Gastroesophageal sphincter (tissue), 3 donors: ENCODE data around the gene AUTS2.

Experiments used
- CTCF ChIP-seq, 4 experiments: fragments of 200-600 bp in 2 of 4; fragments of 450-650 bp in 2 of 4; sonication (generic) in 1 of 4; IDR thresholded peaks; one replicate each; pipeline ENCODE4 v1.5.1; 2017 to 2019; ENCODE audit warnings: antibody characterized with exemption in 4 of 4, mild to moderate bottlenecking in 2 of 4, moderate library complexity in 2 of 4
- POLR2A ChIP-seq, 2 donors: fragments of 450-650 bp; IDR thresholded peaks; one replicate each; pipeline ENCODE4 v1.6.1; 2017; ENCODE audit warnings: antibody characterized with exemption in 2 of 2, mild to moderate bottlenecking in 2 of 2, moderate library complexity in 1 of 2
- POLR2AphosphoS5 ChIP-seq: sonication (generic); formaldehyde crosslinking; IDR thresholded peaks from one replicate; pipeline ENCODE4 v1.6.1; 2017; ENCODE audit warnings: antibody characterized with exemption

- TF ChIP-seq CTCF (IDR thresholded peaks at IDR 0.05) (no peak), POLR2A (IDR thresholded peaks at IDR 0.05) (no peak), POLR2AphosphoS5 (no peak)
Measured at GRCh38 chr7:70523249-70523988, 925.1 kb downstream of the AUTS2 start.
